LNCAP (cell line): ENCODE measurements around the gene ZDHHC6.

Experiments
- TF ChIP-seq, protein P1 (sequence below): fragments of 450-650 bp; IDR thresholded peaks from 2 replicates; pipeline ENCODE4 v1.5.1; 2017; ENCODE audit warnings: mild to moderate bottlenecking

ZDHHC6 gene

GRCh38 chr10:112456533-112456932, 9.8 kb upstream of the ZDHHC6 start:
- TF ChIP-seq, protein P1, sequence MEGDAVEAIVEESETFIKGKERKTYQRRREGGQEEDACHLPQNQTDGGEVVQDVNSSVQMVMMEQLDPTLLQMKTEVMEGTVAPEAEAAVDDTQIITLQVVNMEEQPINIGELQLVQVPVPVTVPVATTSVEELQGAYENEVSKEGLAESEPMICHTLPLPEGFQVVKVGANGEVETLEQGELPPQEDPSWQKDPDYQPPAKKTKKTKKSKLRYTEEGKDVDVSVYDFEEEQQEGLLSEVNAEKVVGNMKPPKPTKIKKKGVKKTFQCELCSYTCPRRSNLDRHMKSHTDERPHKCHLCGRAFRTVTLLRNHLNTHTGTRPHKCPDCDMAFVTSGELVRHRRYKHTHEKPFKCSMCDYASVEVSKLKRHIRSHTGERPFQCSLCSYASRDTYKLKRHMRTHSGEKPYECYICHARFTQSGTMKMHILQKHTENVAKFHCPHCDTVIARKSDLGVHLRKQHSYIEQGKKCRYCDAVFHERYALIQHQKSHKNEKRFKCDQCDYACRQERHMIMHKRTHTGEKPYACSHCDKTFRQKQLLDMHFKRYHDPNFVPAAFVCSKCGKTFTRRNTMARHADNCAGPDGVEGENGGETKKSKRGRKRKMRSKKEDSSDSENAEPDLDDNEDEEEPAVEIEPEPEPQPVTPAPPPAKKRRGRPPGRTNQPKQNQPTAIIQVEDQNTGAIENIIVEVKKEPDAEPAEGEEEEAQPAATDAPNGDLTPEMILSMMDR = no peak

DNA sequence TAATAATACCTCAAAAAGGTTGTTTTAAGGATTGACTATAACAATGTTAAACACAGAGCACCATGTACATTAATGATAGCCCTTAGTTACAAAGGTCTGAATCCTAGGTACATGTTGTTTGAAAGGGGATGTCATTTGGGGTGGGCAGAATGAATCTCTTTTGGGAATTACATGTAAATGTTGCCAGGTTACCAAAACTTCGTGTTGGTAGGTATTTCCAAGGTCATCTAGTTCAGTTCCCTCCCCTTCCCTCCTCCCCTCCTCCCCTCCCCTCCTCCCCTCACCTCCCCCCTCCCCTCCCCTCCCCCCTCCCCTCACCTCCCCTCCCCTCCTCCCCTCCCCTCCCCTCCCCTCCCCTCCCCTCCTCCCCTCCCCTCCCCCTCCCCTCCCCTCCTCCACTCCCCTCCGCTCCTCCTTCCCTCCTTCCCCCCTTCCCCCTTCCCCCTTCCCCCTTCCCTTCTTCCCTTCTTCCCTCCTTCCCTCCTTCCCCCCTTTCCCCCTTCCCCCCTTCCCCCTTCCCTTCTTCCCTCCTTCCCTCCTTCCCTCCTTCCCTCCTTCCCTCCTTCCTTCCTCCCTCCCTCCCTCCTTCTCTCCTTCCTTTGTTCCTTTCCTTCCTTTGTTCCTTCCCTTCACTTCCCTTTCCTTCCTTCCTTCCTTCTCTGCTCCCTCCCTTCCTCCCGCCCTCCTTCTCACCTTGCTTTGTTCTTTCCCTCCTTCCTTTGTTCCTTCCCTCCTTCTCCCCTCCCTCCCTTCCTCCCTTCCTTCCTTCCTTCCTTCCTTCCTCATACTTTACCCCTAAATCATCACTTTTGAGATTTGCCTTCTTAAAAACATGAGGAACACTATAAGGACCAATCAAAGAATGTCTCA, 8.4 kb upstream of the ZDHHC6 start:
- TF ChIP-seq, protein P1 = no peak

DNA sequence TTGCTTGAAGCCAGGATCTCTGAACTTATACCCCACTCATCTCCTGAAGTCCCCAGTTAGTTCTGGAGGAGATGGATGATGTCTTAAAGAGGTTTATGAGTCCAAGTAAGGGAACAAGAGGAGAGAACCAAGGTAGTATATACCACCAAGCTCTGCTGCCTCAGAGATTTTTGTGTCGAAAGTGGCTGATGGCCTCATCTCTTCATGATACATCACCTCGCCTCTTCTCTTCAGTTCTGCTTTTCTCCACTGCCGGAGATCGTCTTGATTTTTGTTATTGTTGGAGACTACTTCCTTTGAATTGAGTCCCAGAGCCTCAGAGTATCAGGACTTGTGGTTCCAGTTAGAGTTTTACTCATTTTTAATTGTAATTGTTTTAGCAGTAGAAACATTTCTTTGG, 2.2 kb upstream of the ZDHHC6 start:
- TF ChIP-seq, protein P1 = no peak

DNA sequence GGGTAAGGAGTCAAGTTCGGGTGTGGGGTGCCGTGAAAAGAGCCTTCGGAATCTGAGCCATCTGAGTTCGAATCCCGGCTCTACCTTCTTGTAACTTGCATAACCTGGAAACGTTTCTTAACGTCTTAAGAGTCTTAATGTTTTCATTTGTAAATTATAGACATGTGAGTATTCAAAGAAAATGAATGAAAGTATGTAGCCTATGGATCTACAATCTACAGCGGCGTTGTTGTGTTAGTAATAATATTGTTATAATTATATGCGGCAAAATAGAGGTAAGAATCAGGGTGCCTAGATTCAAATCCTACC, 860 bp upstream of the ZDHHC6 start:
- TF ChIP-seq, protein P1 = no peak

DNA sequence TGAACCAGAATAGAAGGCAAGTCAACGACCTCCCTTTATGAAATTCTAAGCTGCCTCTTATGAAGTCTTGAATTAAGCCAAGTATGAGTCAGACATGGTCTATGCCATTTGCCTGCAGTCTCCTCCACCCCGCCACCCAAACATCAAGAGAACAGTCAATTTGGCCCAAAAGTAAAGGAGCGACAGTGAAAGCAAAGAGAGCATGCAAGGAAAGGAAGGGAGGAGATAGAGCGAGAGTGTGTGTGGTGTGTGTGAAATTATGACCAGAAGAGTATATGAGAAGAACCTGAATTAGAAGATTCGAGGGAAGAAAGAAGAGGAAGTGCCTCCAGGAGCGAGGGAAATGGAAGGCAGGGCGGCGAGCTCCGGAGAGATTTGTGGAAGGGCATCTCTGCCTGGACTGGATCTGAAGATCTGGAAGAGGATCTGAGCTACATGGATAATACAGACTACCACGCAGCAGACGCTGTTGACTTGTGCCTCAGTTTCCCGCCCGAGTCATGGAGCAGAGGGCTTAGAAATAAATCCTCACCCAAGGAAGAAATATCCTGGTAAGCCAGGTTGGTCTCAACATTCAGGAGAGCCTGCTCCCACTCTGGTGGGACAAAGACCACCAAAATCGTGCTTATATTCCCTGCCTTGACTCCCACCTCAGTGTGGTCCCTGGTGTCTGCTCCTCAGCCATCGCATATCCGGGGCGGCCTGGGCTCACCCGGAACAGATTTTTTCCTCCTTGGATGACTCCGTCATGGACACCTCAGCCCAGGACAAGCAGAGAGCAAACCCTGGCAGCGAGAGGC, 459 bp downstream of the ZDHHC6 start:
- TF ChIP-seq, protein P1 = no peak

DNA sequence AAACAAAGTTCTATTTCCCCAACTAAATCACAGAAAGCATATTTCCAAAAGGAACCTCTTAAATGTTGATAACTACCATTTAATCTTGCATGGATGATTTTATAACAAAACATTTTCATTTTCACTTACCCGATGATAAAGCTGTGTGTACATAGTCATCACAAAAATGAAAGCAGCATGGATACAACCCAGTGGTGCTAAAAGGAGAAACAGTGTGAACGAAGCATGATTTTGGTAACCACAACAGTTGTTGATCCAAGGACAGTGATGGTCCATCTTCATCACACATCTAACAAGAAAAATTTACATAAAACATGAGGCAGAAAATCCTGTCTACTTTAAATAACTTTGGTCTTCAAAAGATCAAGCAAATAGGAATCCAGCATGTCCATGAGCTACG, 4.7 kb downstream of the ZDHHC6 start:
- TF ChIP-seq, protein P1 = no peak

- TF ChIP-seq, protein P1 = no peak
Measured at GRCh38 chr10:112441520-112441919, 5.2 kb downstream of the ZDHHC6 start.
